DND-41 (cell line): Measurements from ENCODE around the gene FNDC3B.

ENCODE experiments used
- ATAC-seq: fragments of 200-7000 bp; cut with Tn5 transposase; 3 replicates; pipeline ENCODE4 v1.9.1; 2021; ENCODE audit warnings: low read depth; ENCODE audit not compliant: insufficient read depth
- DNase-seq: peaks from one replicate; pipeline ENCODE4 v3.0.0-alpha.2; 2020
- H2AFZ ChIP-seq: 2 replicates; pipeline ENCODE4 v1.6.0; 2012; ENCODE audit warnings: low read depth, low read length
- H3K27ac ChIP-seq: 2 replicates; pipeline ENCODE4 v1.5.1; 2012; ENCODE audit warnings: low read length, inconsistent platforms
- H3K27me3 ChIP-seq: fragments of 200-600 bp; sonication (generic); 2 replicates; pipeline ENCODE4 v1.6.0; 2012; ENCODE audit warnings: low read length, mild to moderate bottlenecking, inconsistent platforms; ENCODE audit not compliant: insufficient read depth, poor library complexity
- H3K36me3 ChIP-seq: 2 replicates; pipeline ENCODE4 v1.5.1; 2012; ENCODE audit warnings: low read length, inconsistent platforms; ENCODE audit not compliant: insufficient read depth
- H3K4me1 ChIP-seq: 2 replicates; pipeline ENCODE4 v1.5.1; 2012; ENCODE audit warnings: mild to moderate bottlenecking, low read length; ENCODE audit not compliant: insufficient read depth
- H3K4me2 ChIP-seq: 2 replicates; pipeline ENCODE4 v1.6.0; 2012; ENCODE audit warnings: mild to moderate bottlenecking, moderate library complexity, low read length, inconsistent platforms; ENCODE audit not compliant: insufficient read depth
- H3K4me3 ChIP-seq, 2 experiments: fragments of 200-600 bp in 1 of 2; shearing (Covaris generic) in 1 of 2; 2 replicates each; pipeline ENCODE4 v1.5.1; 2012 to 2016; ENCODE audit warnings: inconsistent platforms in 2 of 2, low read length in 2 of 2, mild to moderate bottlenecking in 2 of 2, low read depth in 1 of 2, moderate library complexity in 1 of 2
- H3K79me2 ChIP-seq: 2 replicates; pipeline ENCODE4 v1.6.0; 2012; ENCODE audit warnings: low read length, inconsistent platforms; ENCODE audit not compliant: insufficient read depth
- H3K9ac ChIP-seq: 2 replicates; pipeline ENCODE4 v1.6.0; 2012; ENCODE audit warnings: low read depth, mild to moderate bottlenecking, inconsistent platforms, low read length, moderate library complexity
- H3K9me3 ChIP-seq: 2 replicates; pipeline ENCODE4 v1.5.1; 2012; ENCODE audit warnings: low read length, moderate library complexity, mild to moderate bottlenecking, inconsistent platforms; ENCODE audit not compliant: insufficient read depth, severe bottlenecking
- H4K20me1 ChIP-seq: 2 replicates; pipeline ENCODE4 v1.6.0; 2012; ENCODE audit warnings: low read length; ENCODE audit not compliant: insufficient read depth
- CTCF ChIP-seq: IDR thresholded peaks from 2 replicates; pipeline ENCODE4 v1.5.1; 2012; ENCODE audit warnings: borderline replicate concordance, low read length, moderate library complexity, mild to moderate bottlenecking; ENCODE audit not compliant: poor library complexity, severe bottlenecking; ENCODE audit errors: extremely low read depth
- EZH2 ChIP-seq: IDR thresholded peaks from 3 replicates; pipeline ENCODE4 v1.6.1; 2012; ENCODE audit warnings: borderline replicate concordance, low read depth, mild to moderate bottlenecking, moderate library complexity, low read length, inconsistent platforms; ENCODE audit not compliant: severe bottlenecking

Gene FNDC3B

GRCh38 chr3:172194702-172195406 lies 155.5 kb downstream of the FNDC3B start:
- no peaks in the 10 kb centered on the region for H3K79me2 ChIP-seq
- H3K4me2 ChIP-seq = no peak overlapping the region
- no peaks in the 10 kb centered on the region for H3K27me3 ChIP-seq
- no peak overlapping the region for H3K9ac ChIP-seq
- no peaks in the 10 kb centered on the region for H3K4me1 ChIP-seq
- TF ChIP-seq EZH2 = no peak
- H3K36me3 ChIP-seq = no peaks in the 10 kb centered on the region
- no peak overlapping the region for H3K27ac ChIP-seq
- H4K20me1 ChIP-seq = no peaks in the 10 kb centered on the region
- DNase-seq (no peak), ATAC-seq (no peak)
- H3K9me3 ChIP-seq = no peaks in the 10 kb centered on the region
- H3K4me3 ChIP-seq = no peak overlapping the region
- H2AFZ ChIP-seq = no peak overlapping the region

DNA sequence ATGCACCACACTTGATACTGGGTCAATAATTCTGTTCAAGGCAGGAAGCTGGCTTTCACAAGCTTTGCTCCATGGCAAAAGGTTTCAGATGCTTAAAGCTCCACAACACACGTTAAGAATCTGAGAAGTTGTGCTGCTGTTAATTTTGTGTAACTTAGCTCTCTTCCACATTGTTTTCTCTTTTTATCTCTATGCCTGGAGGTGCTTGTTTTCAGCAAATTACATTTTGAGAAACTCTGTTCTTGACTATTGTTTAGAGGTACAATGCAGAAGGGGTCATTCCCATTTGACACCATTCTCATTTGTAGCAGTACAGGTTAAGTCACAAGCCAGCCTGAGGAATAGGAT lies 156.0 kb downstream of the FNDC3B start:
- Histone ChIP-seq H3K79me2 (no peaks in the 10 kb centered on the region), H3K4me3 (no peak overlapping the region), H3K27me3 (no peaks in the 10 kb centered on the region), H2AFZ (no peak overlapping the region), H3K27ac (no peak overlapping the region), H3K4me2 (no peak overlapping the region), H3K36me3 (no peaks in the 10 kb centered on the region), H3K9ac (no peak overlapping the region), H3K4me1 (no peaks in the 10 kb centered on the region), H4K20me1 (no peaks in the 10 kb centered on the region), H3K9me3 (no peaks in the 10 kb centered on the region)
- ATAC-seq (no peak), DNase-seq (no peak)
- TF ChIP-seq CTCF (no peak), EZH2 (no peak)

GRCh38 chr3:172197344-172197743 lies 158.0 kb downstream of the FNDC3B start:
- Histone ChIP-seq H3K27me3 (no peaks in the 10 kb centered on the region), H3K4me2 (no peak overlapping the region), H3K9ac (no peak overlapping the region), H3K36me3 (no peaks in the 10 kb centered on the region), H4K20me1 (no peaks in the 10 kb centered on the region), H3K79me2 (no peaks in the 10 kb centered on the region), H3K9me3 (no peaks in the 10 kb centered on the region), H2AFZ (no peak overlapping the region), H3K27ac (no peak overlapping the region), H3K4me1 (no peaks in the 10 kb centered on the region), H3K4me3 (no peak overlapping the region)
- TF ChIP-seq CTCF (no peak), EZH2 (no peak)
- DNase-seq (no peak), ATAC-seq (no peak)

DNA sequence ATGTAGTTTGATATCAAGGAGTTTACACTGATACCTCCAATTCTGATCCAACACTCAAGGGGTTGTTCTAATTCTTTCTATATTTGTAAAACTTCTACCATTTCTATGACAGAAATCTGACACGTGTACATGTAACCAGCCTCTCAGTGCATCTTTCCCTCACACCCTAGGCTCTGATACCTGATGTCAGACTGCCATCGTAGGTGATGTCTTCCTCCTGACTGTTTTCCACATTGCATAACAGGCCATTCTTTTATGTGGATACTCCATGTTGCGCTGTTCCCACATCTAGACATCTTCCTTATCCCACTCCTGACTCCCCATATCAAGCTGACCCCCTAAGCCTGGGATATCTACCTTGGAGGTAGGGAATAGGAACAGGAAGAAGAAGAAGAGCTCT lies 159.1 kb downstream of the FNDC3B start:
- no peaks in the 10 kb centered on the region for H4K20me1 ChIP-seq
- H3K27me3 ChIP-seq = no peaks in the 10 kb centered on the region
- no peak for DNase-seq

More for the DNA sequence above, 159.1 kb downstream of the FNDC3B start:
- no peaks in the 10 kb centered on the region for H3K4me1 ChIP-seq
- no peak overlapping the region for H2AFZ ChIP-seq
- no peaks in the 10 kb centered on the region for H3K9me3 ChIP-seq
- H3K4me2 ChIP-seq = no peak overlapping the region
- H3K36me3 ChIP-seq = no peaks in the 10 kb centered on the region
- H3K9ac ChIP-seq = no peak overlapping the region
- TF ChIP-seq EZH2 (no peak), CTCF (no peak)
- H3K79me2 ChIP-seq = no peaks in the 10 kb centered on the region
- no peak overlapping the region for H3K27ac ChIP-seq
- no peak for ATAC-seq
- H3K4me3 ChIP-seq = no peak overlapping the region
